ENCODE results near the gene TLK2. TPM values are rescaled to one million over a fixed set of nuclear protein-coding genes. Genes with fewer than 3 reads are reported as not detected.

TLK2 gene
- total RNA-seq, 1 experiment from 2014 or later: 54.6 TPM

DNA sequence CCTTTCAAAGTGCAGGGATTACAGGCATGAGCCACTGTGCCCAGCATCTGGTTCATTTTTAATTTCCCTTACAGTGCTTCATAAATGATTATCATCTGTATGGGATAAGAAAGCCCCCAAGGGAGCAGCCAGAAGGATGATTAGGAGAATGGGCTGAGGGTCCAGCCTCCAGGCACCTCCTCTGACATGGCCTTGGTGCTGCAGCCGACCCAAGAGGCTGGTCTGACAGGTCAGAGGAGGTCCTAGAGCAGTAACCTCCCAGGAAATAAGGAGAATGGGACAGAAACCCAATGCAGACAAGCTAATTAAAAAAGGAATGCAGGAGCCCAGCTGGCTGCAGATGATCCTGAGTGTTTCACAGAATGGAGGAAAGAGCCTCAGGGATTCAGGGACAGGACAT is 177.8 kb downstream of the TLK2 start:
- in situ Hi-C loops (cut with HindIII; ENCODE audit: low pct_unique_long_range_greater_than_20kb, low sequenced_read_pairs) (no loop called here), intact Hi-C loops (cut with micrococcal nuclease; ENCODE audit: unreplicated experiment) (no loop called here)
- DNase-seq (ENCODE audit: low read depth, low spot score) (no peak), ATAC-seq (no peak)
- H3K36me3 ChIP-seq (ENCODE audit: control insufficient read depth, insufficient read depth, low read length): no peaks in the 10 kb centered on the region
- no peaks in the 10 kb centered on the region for H3K9me3 ChIP-seq (ENCODE audit: control insufficient read depth, insufficient read depth, low read depth, low read length)
- H3K4me1 ChIP-seq (ENCODE audit: control insufficient read depth, insufficient read depth, low read length): peaks cover 24% of the 10 kb centered on the region
- ChIA-PET CTCF (no interaction called here), POLR2A (no interaction called here)
- TF ChIP-seq, protein P1, sequence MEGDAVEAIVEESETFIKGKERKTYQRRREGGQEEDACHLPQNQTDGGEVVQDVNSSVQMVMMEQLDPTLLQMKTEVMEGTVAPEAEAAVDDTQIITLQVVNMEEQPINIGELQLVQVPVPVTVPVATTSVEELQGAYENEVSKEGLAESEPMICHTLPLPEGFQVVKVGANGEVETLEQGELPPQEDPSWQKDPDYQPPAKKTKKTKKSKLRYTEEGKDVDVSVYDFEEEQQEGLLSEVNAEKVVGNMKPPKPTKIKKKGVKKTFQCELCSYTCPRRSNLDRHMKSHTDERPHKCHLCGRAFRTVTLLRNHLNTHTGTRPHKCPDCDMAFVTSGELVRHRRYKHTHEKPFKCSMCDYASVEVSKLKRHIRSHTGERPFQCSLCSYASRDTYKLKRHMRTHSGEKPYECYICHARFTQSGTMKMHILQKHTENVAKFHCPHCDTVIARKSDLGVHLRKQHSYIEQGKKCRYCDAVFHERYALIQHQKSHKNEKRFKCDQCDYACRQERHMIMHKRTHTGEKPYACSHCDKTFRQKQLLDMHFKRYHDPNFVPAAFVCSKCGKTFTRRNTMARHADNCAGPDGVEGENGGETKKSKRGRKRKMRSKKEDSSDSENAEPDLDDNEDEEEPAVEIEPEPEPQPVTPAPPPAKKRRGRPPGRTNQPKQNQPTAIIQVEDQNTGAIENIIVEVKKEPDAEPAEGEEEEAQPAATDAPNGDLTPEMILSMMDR (IDR thresholded peaks at IDR 0.05): no peak
- TF ChIP-seq SIN3A (IDR thresholded peaks at IDR 0.05; ENCODE audit: borderline replicate concordance, insufficient read depth, low read depth, low read length): no peak
- TF ChIP-seq POLR2AphosphoS5 (IDR thresholded peaks at IDR 0.05; ENCODE audit: low read depth, low read length): no peak
- TF ChIP-seq TCF7L2 (IDR thresholded peaks at IDR 0.05; ENCODE audit: low read depth, low read length): no peak
- TF ChIP-seq, protein P2, sequence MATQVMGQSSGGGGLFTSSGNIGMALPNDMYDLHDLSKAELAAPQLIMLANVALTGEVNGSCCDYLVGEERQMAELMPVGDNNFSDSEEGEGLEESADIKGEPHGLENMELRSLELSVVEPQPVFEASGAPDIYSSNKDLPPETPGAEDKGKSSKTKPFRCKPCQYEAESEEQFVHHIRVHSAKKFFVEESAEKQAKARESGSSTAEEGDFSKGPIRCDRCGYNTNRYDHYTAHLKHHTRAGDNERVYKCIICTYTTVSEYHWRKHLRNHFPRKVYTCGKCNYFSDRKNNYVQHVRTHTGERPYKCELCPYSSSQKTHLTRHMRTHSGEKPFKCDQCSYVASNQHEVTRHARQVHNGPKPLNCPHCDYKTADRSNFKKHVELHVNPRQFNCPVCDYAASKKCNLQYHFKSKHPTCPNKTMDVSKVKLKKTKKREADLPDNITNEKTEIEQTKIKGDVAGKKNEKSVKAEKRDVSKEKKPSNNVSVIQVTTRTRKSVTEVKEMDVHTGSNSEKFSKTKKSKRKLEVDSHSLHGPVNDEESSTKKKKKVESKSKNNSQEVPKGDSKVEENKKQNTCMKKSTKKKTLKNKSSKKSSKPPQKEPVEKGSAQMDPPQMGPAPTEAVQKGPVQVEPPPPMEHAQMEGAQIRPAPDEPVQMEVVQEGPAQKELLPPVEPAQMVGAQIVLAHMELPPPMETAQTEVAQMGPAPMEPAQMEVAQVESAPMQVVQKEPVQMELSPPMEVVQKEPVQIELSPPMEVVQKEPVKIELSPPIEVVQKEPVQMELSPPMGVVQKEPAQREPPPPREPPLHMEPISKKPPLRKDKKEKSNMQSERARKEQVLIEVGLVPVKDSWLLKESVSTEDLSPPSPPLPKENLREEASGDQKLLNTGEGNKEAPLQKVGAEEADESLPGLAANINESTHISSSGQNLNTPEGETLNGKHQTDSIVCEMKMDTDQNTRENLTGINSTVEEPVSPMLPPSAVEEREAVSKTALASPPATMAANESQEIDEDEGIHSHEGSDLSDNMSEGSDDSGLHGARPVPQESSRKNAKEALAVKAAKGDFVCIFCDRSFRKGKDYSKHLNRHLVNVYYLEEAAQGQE (IDR thresholded peaks at IDR 0.05; ENCODE audit: insufficient read depth in 1 of 2, low read depth in 2 of 2, low read length in 1 of 2): no peak
- no peak overlapping the region for H3K27ac ChIP-seq (ENCODE audit: low read length)
- BruUV-seq (replicated peaks): no TSS peak
- H3K4me3 ChIP-seq (ENCODE audit: low read depth in 2 of 2, low read length in 2 of 2): no peak overlapping the region
- no peaks in the 10 kb centered on the region for H3K27me3 ChIP-seq (ENCODE audit: control insufficient read depth, insufficient read depth, low read length)

DNA sequence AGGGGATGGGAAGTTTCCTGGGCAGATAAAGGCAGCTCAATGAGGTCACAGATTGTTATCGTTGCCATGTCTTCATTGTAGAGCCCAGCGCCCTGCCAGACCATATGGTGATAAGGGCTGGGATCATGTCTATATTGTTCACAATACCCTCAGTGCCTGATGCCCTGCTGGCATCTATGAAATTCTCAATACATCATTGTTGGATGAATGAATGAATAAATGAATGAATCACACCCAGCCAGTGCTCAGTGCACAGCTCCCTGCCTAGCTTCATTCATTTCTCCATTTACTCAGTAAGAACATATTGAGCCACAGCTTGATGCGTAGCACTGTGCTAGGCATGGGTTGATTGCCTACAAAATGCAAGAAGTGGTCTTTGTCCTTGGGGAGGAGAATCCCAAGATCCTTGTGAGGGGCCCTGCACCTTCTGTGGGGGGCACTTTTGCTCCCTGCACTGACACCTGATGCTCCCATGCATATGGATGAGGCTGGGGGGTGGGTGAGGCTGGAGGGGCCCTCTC is 178.6 kb downstream of the TLK2 start:
- intact Hi-C loops (cut with micrococcal nuclease; ENCODE audit: unreplicated experiment): no loop called here

More for the DNA sequence above, 178.6 kb downstream of the TLK2 start:
- TF ChIP-seq, protein P1 (IDR thresholded peaks at IDR 0.05): no peak
- no peak for TF ChIP-seq POLR2AphosphoS5 (IDR thresholded peaks at IDR 0.05; ENCODE audit: low read depth, low read length)
- TF ChIP-seq, protein P2 (IDR thresholded peaks at IDR 0.05; ENCODE audit: insufficient read depth in 1 of 2, low read depth in 2 of 2, low read length in 1 of 2): no peak
- TF ChIP-seq TCF7L2 (IDR thresholded peaks at IDR 0.05; ENCODE audit: low read depth, low read length): no peak
- TF ChIP-seq SIN3A (IDR thresholded peaks at IDR 0.05; ENCODE audit: borderline replicate concordance, insufficient read depth, low read depth, low read length): no peak
- H3K4me3 ChIP-seq (ENCODE audit: low read depth in 2 of 2, low read length in 2 of 2): no peak overlapping the region
- no peak overlapping the region for H3K27ac ChIP-seq (ENCODE audit: low read length)
- H3K9me3 ChIP-seq (ENCODE audit: control insufficient read depth, insufficient read depth, low read depth, low read length): no peaks in the 10 kb centered on the region
- H3K27me3 ChIP-seq (ENCODE audit: control insufficient read depth, insufficient read depth, low read length): no peaks in the 10 kb centered on the region
- no peak for ATAC-seq
- CTCF ChIA-PET: no interaction called here
- H3K36me3 ChIP-seq (ENCODE audit: control insufficient read depth, insufficient read depth, low read length): no peaks in the 10 kb centered on the region
- no peak for DNase-seq (ENCODE audit: low read depth, low spot score)
- in situ Hi-C loops (cut with HindIII; ENCODE audit: low pct_unique_long_range_greater_than_20kb, low sequenced_read_pairs): no loop called here
- H3K4me1 ChIP-seq (ENCODE audit: control insufficient read depth, insufficient read depth, low read length): peaks cover 17% of the 10 kb centered on the region
- BruUV-seq (replicated peaks): no TSS peak
- POLR2A ChIA-PET: no interaction called here

All from Panc1 (cell line).